ENCODE data around the gene ZBTB47. TPM values are rescaled to one million over a fixed set of nuclear protein-coding genes. Genes with fewer than 3 reads are reported as not detected.

The ZBTB47 gene
- total and polyA plus RNA-seq, 2 experiments from 2014 or later: 0.48 to 2.8 TPM

DNA sequence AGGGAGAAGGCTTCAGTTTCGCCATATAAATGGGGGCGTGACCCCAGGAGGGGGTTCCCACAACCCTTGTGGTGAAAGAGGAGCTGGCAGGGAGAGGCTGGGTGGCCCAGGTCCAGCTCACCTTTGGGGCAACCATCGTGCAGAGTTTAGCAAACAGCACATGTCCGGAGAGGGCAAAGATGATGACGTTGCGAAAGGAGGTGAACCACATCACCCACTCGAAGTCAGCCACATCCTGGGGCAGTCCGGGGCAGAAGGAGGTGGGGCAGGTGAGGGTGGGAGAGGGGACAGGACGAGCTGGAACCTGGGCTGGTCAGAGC is 45.4 kb downstream of the ZBTB47 start:
- no peak overlapping the region for H3K4me3 ChIP-seq
- no peak for ATAC-seq
- H3K27me3 ChIP-seq (ENCODE audit: insufficient read depth): no peaks in the 10 kb centered on the region
- DNase-seq (ENCODE audit: low spot score): no peak
- H3K36me3 ChIP-seq (ENCODE audit: insufficient read depth): no peaks in the 10 kb centered on the region
- H3K27ac ChIP-seq (ENCODE audit: low read depth): no peak overlapping the region
- Mint-ChIP-seq H3K4me1 (peaks cover 8% of the 10 kb centered on the region), H3K27ac (no peak overlapping the region), H3K36me3 (ENCODE audit: low read depth) (no peaks in the 10 kb centered on the region), H3K9me3 (no peaks in the 10 kb centered on the region), H3K4me3 (no peak overlapping the region), H3K27me3 (ENCODE audit: insufficient read depth, low read depth, poor library complexity) (peaks cover 8% of the 10 kb centered on the region)
- H2AFZ ChIP-seq: no peak overlapping the region
- H4K20me1 ChIP-seq (replicated peaks; ENCODE audit: insufficient read depth): no peaks in the 10 kb centered on the region
- H3K4me2 ChIP-seq: no peak overlapping the region
- no peaks in the 10 kb centered on the region for H3K79me2 ChIP-seq (replicated peaks; ENCODE audit: insufficient read depth)
- TF ChIP-seq, protein P1, sequence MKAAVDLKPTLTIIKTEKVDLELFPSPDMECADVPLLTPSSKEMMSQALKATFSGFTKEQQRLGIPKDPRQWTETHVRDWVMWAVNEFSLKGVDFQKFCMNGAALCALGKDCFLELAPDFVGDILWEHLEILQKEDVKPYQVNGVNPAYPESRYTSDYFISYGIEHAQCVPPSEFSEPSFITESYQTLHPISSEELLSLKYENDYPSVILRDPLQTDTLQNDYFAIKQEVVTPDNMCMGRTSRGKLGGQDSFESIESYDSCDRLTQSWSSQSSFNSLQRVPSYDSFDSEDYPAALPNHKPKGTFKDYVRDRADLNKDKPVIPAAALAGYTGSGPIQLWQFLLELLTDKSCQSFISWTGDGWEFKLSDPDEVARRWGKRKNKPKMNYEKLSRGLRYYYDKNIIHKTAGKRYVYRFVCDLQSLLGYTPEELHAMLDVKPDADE (IDR thresholded peaks at IDR 0.05): no peak
- no peak for TF ChIP-seq JUNB (IDR thresholded peaks at IDR 0.05; ENCODE audit: unreplicated experiment)
- H3K9me2 ChIP-seq (ENCODE audit: insufficient read depth): no peaks in the 10 kb centered on the region
- no peaks in the 10 kb centered on the region for H3K4me1 ChIP-seq (ENCODE audit: insufficient read depth)
- H3F3A ChIP-seq (replicated peaks; ENCODE audit: low read depth): no peaks in the 10 kb centered on the region

DNA sequence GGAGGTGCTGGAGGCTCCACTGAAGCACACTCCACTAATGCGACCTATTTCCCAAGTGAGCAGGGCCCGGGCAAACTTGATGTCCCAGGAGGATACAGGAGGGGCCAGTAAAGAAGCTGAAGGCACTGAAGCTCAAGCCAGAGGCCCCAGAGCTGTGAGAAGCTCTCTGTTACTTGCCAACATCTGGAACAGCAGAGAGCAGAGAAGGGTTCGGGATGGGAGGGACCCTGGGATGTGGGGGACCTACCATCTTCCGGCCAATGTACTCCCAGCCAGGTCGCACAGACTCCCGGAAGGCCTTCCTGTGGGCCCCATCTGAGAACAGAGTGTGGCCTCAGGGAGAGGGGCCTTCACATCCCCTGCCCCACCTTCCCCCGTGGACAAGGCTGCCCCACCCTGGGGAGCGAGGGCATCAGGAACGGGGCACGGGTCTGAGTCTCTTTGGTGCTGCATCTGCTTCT is 46.0 kb downstream of the ZBTB47 start:
- Mint-ChIP-seq H3K4me3 (no peak overlapping the region), H3K27me3 (ENCODE audit: insufficient read depth, low read depth, poor library complexity) (peaks cover 8% of the 10 kb centered on the region), H3K9me3 (no peaks in the 10 kb centered on the region), H3K36me3 (ENCODE audit: low read depth) (no peaks in the 10 kb centered on the region), H3K4me1 (peaks cover 8% of the 10 kb centered on the region), H3K27ac (no peak overlapping the region)
- Histone ChIP-seq H3K4me3 (no peak overlapping the region), H3K36me3 (ENCODE audit: insufficient read depth) (no peaks in the 10 kb centered on the region), H2AFZ (no peak overlapping the region), H3K4me1 (ENCODE audit: insufficient read depth) (no peaks in the 10 kb centered on the region), H3K27ac (ENCODE audit: low read depth) (no peak overlapping the region), H3K79me2 (replicated peaks; ENCODE audit: insufficient read depth) (no peaks in the 10 kb centered on the region), H3K9me2 (ENCODE audit: insufficient read depth) (no peaks in the 10 kb centered on the region), H3F3A (replicated peaks; ENCODE audit: low read depth) (no peaks in the 10 kb centered on the region), H3K27me3 (ENCODE audit: insufficient read depth) (no peaks in the 10 kb centered on the region), H3K4me2 (no peak overlapping the region), H4K20me1 (replicated peaks; ENCODE audit: insufficient read depth) (no peaks in the 10 kb centered on the region)
- DNase-seq (ENCODE audit: low spot score) (no peak), ATAC-seq (no peak)
- TF ChIP-seq ZNF331 (CRISPR knock-in tag; IDR thresholded peaks at IDR 0.05; ENCODE audit: low read depth): no peak
- TF ChIP-seq, protein P2, sequence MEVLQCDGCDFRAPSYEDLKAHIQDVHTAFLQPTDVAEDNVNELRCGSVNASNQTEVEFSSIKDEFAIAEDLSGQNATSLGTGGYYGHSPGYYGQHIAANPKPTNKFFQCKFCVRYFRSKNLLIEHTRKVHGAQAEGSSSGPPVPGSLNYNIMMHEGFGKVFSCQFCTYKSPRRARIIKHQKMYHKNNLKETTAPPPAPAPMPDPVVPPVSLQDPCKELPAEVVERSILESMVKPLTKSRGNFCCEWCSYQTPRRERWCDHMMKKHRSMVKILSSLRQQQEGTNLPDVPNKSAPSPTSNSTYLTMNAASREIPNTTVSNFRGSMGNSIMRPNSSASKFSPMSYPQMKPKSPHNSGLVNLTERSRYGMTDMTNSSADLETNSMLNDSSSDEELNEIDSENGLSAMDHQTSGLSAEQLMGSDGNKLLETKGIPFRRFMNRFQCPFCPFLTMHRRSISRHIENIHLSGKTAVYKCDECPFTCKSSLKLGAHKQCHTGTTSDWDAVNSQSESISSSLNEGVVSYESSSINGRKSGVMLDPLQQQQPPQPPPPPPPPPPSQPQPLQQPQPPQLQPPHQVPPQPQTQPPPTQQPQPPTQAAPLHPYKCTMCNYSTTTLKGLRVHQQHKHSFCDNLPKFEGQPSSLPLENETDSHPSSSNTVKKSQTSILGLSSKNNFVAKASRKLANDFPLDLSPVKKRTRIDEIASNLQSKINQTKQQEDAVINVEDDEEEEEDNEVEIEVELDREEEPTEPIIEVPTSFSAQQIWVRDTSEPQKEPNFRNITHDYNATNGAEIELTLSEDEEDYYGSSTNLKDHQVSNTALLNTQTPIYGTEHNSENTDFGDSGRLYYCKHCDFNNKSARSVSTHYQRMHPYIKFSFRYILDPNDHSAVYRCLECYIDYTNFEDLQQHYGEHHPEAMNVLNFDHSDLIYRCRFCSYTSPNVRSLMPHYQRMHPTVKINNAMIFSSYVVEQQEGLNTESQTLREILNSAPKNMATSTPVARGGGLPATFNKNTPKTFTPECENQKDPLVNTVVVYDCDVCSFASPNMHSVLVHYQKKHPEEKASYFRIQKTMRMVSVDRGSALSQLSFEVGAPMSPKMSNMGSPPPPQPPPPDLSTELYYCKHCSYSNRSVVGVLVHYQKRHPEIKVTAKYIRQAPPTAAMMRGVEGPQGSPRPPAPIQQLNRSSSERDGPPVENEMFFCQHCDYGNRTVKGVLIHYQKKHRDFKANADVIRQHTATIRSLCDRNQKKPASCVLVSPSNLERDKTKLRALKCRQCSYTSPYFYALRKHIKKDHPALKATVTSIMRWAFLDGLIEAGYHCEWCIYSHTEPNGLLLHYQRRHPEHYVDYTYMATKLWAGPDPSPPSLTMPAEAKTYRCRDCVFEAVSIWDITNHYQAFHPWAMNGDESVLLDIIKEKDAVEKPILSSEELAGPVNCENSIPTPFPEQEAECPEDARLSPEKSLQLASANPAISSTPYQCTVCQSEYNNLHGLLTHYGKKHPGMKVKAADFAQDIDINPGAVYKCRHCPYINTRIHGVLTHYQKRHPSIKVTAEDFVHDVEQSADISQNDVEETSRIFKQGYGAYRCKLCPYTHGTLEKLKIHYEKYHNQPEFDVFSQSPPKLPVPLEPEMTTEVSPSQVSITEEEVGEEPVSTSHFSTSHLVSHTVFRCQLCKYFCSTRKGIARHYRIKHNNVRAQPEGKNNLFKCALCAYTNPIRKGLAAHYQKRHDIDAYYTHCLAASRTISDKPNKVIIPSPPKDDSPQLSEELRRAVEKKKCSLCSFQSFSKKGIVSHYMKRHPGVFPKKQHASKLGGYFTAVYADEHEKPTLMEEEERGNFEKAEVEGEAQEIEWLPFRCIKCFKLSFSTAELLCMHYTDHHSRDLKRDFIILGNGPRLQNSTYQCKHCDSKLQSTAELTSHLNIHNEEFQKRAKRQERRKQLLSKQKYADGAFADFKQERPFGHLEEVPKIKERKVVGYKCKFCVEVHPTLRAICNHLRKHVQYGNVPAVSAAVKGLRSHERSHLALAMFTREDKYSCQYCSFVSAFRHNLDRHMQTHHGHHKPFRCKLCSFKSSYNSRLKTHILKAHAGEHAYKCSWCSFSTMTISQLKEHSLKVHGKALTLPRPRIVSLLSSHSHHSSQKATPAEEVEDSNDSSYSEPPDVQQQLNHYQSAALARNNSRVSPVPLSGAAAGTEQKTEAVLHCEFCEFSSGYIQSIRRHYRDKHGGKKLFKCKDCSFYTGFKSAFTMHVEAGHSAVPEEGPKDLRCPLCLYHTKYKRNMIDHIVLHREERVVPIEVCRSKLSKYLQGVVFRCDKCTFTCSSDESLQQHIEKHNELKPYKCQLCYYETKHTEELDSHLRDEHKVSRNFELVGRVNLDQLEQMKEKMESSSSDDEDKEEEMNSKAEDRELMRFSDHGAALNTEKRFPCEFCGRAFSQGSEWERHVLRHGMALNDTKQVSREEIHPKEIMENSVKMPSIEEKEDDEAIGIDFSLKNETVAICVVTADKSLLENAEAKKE (CRISPR knock-in tag; IDR thresholded peaks at IDR 0.05): no peak
- no peak for TF ChIP-seq POLR2AphosphoS5 (IDR thresholded peaks at IDR 0.05; ENCODE audit: low read depth)
- no peak for TF ChIP-seq JUNB (IDR thresholded peaks at IDR 0.05; ENCODE audit: unreplicated experiment)
- TF ChIP-seq, protein P1 (IDR thresholded peaks at IDR 0.05): no peak
- TF ChIP-seq, protein P3, sequence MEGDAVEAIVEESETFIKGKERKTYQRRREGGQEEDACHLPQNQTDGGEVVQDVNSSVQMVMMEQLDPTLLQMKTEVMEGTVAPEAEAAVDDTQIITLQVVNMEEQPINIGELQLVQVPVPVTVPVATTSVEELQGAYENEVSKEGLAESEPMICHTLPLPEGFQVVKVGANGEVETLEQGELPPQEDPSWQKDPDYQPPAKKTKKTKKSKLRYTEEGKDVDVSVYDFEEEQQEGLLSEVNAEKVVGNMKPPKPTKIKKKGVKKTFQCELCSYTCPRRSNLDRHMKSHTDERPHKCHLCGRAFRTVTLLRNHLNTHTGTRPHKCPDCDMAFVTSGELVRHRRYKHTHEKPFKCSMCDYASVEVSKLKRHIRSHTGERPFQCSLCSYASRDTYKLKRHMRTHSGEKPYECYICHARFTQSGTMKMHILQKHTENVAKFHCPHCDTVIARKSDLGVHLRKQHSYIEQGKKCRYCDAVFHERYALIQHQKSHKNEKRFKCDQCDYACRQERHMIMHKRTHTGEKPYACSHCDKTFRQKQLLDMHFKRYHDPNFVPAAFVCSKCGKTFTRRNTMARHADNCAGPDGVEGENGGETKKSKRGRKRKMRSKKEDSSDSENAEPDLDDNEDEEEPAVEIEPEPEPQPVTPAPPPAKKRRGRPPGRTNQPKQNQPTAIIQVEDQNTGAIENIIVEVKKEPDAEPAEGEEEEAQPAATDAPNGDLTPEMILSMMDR (conservative IDR thresholded peaks at IDR 0.05; ENCODE audit: low read depth in 2 of 2): no peak
- TF ChIP-seq, protein P4, sequence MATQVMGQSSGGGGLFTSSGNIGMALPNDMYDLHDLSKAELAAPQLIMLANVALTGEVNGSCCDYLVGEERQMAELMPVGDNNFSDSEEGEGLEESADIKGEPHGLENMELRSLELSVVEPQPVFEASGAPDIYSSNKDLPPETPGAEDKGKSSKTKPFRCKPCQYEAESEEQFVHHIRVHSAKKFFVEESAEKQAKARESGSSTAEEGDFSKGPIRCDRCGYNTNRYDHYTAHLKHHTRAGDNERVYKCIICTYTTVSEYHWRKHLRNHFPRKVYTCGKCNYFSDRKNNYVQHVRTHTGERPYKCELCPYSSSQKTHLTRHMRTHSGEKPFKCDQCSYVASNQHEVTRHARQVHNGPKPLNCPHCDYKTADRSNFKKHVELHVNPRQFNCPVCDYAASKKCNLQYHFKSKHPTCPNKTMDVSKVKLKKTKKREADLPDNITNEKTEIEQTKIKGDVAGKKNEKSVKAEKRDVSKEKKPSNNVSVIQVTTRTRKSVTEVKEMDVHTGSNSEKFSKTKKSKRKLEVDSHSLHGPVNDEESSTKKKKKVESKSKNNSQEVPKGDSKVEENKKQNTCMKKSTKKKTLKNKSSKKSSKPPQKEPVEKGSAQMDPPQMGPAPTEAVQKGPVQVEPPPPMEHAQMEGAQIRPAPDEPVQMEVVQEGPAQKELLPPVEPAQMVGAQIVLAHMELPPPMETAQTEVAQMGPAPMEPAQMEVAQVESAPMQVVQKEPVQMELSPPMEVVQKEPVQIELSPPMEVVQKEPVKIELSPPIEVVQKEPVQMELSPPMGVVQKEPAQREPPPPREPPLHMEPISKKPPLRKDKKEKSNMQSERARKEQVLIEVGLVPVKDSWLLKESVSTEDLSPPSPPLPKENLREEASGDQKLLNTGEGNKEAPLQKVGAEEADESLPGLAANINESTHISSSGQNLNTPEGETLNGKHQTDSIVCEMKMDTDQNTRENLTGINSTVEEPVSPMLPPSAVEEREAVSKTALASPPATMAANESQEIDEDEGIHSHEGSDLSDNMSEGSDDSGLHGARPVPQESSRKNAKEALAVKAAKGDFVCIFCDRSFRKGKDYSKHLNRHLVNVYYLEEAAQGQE (IDR thresholded peaks at IDR 0.05; ENCODE audit: unreplicated experiment): no peak
- TF ChIP-seq NANOG (IDR thresholded peaks at IDR 0.05; ENCODE audit: borderline replicate concordance): no peak
